NT2/D1 (cell line): ENCODE data around the gene SIK3.

Experiments
- SUZ12 ChIP-seq: IDR thresholded peaks from 2 replicates; pipeline ENCODE4 v1.6.1; 2011; ENCODE audit not compliant: insufficient read length, insufficient read depth; ENCODE audit errors: extremely low read depth
- YY1 ChIP-seq: IDR thresholded peaks from 2 replicates; pipeline ENCODE4 v1.6.1; 2011; ENCODE audit not compliant: insufficient read length, insufficient read depth
- ZNF274 ChIP-seq: IDR thresholded peaks from 2 replicates; pipeline ENCODE4 v1.6.1; 2011; ENCODE audit warnings: mild to moderate bottlenecking, low read depth, low read length

GRCh38 chr11:116865696-116866095 is 232.5 kb downstream of the SIK3 start:
- no peak for TF ChIP-seq SUZ12
- TF ChIP-seq ZNF274 = no peak
- TF ChIP-seq YY1 = no peak
